HL-60 (cell line): Measurements from ENCODE around the gene UBALD1.
A peak's percentile ranks its signal among the peaks of the same experiment; 100 is the strongest.
"Not testable (repeated sequence)": the region's sequence is repeated elsewhere in the genome, so short reads cannot be mapped to it uniquely, and the experiment has no call there.

Source experiments
- CTCF ChIP-seq: IDR thresholded peaks from one replicate; pipeline ENCODE4 v1.5.1; 2011; ENCODE audit warnings: low read length, control low read depth, inconsistent platforms; ENCODE audit not compliant: insufficient read depth
- GABPA ChIP-seq: IDR thresholded peaks from 2 replicates; pipeline ENCODE4 v1.6.1; 2012; ENCODE audit warnings: low read depth
- REST ChIP-seq: IDR thresholded peaks from 2 replicates; pipeline ENCODE4 v1.6.1; 2012; ENCODE audit warnings: low read depth; ENCODE audit not compliant: insufficient replicate concordance

- not testable (repeated sequence) for TF ChIP-seq GABPA, REST
- TF ChIP-seq CTCF, result peak; percentile 95
Observed at GRCh38 chr16:4650443-4651074, 35.9 kb upstream of the UBALD1 start.
